ENCODE data around the gene TCF21.

GRCh38 chr6:133917781-133918180 is 28.9 kb downstream of the TCF21 start:
- TF ChIP-seq CTCF (IDR thresholded peaks at IDR 0.05): no peak
- TF ChIP-seq EP300 (IDR thresholded peaks at IDR 0.05): no peak
- TF ChIP-seq POLR2A (IDR thresholded peaks at IDR 0.05): no peak
- TF ChIP-seq POLR2AphosphoS5 (IDR thresholded peaks at IDR 0.05): no peak

All from sigmoid colon (tissue), 4 donors.